Putamen (tissue), 1 donor: ENCODE measurements around the gene HPCAL1.
A peak's percentile ranks its signal among the peaks of the same experiment; 100 is the strongest.
"Not testable (repeated sequence)": the region's sequence is repeated elsewhere in the genome, so short reads cannot be mapped to it uniquely, and the experiment has no call there.

Experiments
- DNase-seq: peaks from one replicate; pipeline ENCODE4 v3.0.0-alpha.2; 2016; ENCODE audit warnings: low spot score

Gene HPCAL1

GRCh38 chr2:10442469-10443126, 139.9 kb downstream of the HPCAL1 start:
- DNase-seq, result not testable (repeated sequence)

- no peak for DNase-seq
Observed at GRCh38 chr2:10444463-10444862, 141.8 kb downstream of the HPCAL1 start.

GRCh38 chr2:10446631-10447030, 143.9 kb downstream of the HPCAL1 start:
- no peak for DNase-seq

GRCh38 chr2:10447300-10447894, 144.7 kb downstream of the HPCAL1 start:
- DNase-seq, result peak; percentile 45

GRCh38 chr2:10447895-10448575, 145.3 kb downstream of the HPCAL1 start, which contains the start of gene ODC1:
Gene ODC1, minus strand, starts transcription at chr2:10448327. Its CDS starts 3,295 bp downstream, at chr2:10445032.
- peak; percentile 90 for DNase-seq

- DNase-seq, result peak; percentile 11
Observed at GRCh38 chr2:10448576-10449485, 146.1 kb downstream of the HPCAL1 start.

- DNase-seq, result no peak
Observed at GRCh38 chr2:10449486-10449831, 146.8 kb downstream of the HPCAL1 start.

- no peak for DNase-seq
Observed at GRCh38 chr2:10449838-10450691, 147.4 kb downstream of the HPCAL1 start.

GRCh38 chr2:10451819-10452218, 149.1 kb downstream of the HPCAL1 start:
- DNase-seq, result no peak

- DNase-seq, result no peak
Observed at GRCh38 chr2:10452312-10452711, 149.6 kb downstream of the HPCAL1 start.

GRCh38 chr2:10452956-10453904, 150.5 kb downstream of the HPCAL1 start:
- no peak for DNase-seq

GRCh38 chr2:10453905-10454298, 151.2 kb downstream of the HPCAL1 start:
- no peak for DNase-seq

GRCh38 chr2:10454505-10454904, 151.8 kb downstream of the HPCAL1 start:
- DNase-seq, result no peak

- DNase-seq, result not testable (repeated sequence)
Observed at GRCh38 chr2:10457195-10457594, 154.5 kb downstream of the HPCAL1 start.

GRCh38 chr2:10457846-10458598, 155.3 kb downstream of the HPCAL1 start:
- no peak for DNase-seq

- DNase-seq, result no peak
Observed at GRCh38 chr2:10460366-10460796, 157.7 kb downstream of the HPCAL1 start.

- no peak for DNase-seq
Observed at GRCh38 chr2:10462178-10463083, 159.7 kb downstream of the HPCAL1 start.

- no peak for DNase-seq
Observed at GRCh38 chr2:10465910-10466309, 163.2 kb downstream of the HPCAL1 start.
